Kidney epithelial cell (primary cell): ENCODE results near the gene IL20RA. TPM values are rescaled to one million over a fixed set of nuclear protein-coding genes. Genes with fewer than 3 reads are reported as not detected.

ENCODE experiments used
- DNase-seq: peaks from one replicate; pipeline ENCODE4 v3.0.0-alpha.2; 2010; ENCODE audit warnings: low read depth
- H3K27me3 ChIP-seq: 2 replicates; pipeline ENCODE4 v1.6.0; 2011; ENCODE audit warnings: low read length; ENCODE audit not compliant: control insufficient read depth, insufficient read depth
- H3K36me3 ChIP-seq: 2 replicates; pipeline ENCODE4 v1.5.1; 2011; ENCODE audit warnings: low read length; ENCODE audit not compliant: control insufficient read depth, insufficient read depth
- H3K4me3 ChIP-seq: 2 replicates; pipeline ENCODE4 v1.5.1; 2011; ENCODE audit warnings: low read depth, mild to moderate bottlenecking, control low read depth, low read length
- total RNA-seq: library from RNA; depleted of rRNA; stranded (reverse); fragments of >200 nt; gene quantifications from 2 replicates; pipeline ENCODE4 v1.2.3, GENCODE V29; 2015
- TF ChIP-seq, protein P1 (sequence below): IDR thresholded peaks from 2 replicates; pipeline ENCODE4 v1.5.1; 2011; ENCODE audit warnings: mild to moderate bottlenecking, moderate library complexity, low read length, control low read depth, inconsistent platforms; ENCODE audit not compliant: insufficient read depth, poor library complexity, severe bottlenecking

Gene IL20RA
- total RNA-seq, 1 donor from 2014 or later = 0.46 TPM

DNA sequence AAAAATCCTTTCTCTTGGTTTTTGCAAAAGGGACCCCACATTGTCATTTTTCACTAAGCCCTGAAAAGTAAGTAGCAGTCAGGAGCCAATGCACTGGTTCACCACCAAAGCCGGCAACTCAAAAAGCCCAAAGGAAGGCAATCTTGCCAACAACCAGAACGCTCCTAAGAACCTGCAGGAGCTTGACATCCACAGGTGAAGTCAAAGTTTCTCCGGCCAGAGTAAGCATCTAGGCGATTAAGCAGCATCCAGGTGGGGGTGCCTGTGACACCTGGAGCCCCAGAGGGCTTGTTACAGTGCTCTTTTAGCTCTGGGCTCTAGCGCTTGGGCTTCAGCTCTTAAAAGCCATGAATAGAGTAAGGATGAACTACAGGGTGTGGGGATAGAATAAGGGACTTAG is 86.6 kb downstream of the IL20RA start:
- Histone ChIP-seq H3K4me3 (no peak overlapping the region), H3K36me3 (no peaks in the 10 kb centered on the region), H3K27me3 (no peaks in the 10 kb centered on the region)
- no peak for DNase-seq
- TF ChIP-seq, protein P1, sequence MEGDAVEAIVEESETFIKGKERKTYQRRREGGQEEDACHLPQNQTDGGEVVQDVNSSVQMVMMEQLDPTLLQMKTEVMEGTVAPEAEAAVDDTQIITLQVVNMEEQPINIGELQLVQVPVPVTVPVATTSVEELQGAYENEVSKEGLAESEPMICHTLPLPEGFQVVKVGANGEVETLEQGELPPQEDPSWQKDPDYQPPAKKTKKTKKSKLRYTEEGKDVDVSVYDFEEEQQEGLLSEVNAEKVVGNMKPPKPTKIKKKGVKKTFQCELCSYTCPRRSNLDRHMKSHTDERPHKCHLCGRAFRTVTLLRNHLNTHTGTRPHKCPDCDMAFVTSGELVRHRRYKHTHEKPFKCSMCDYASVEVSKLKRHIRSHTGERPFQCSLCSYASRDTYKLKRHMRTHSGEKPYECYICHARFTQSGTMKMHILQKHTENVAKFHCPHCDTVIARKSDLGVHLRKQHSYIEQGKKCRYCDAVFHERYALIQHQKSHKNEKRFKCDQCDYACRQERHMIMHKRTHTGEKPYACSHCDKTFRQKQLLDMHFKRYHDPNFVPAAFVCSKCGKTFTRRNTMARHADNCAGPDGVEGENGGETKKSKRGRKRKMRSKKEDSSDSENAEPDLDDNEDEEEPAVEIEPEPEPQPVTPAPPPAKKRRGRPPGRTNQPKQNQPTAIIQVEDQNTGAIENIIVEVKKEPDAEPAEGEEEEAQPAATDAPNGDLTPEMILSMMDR = no peak

DNA sequence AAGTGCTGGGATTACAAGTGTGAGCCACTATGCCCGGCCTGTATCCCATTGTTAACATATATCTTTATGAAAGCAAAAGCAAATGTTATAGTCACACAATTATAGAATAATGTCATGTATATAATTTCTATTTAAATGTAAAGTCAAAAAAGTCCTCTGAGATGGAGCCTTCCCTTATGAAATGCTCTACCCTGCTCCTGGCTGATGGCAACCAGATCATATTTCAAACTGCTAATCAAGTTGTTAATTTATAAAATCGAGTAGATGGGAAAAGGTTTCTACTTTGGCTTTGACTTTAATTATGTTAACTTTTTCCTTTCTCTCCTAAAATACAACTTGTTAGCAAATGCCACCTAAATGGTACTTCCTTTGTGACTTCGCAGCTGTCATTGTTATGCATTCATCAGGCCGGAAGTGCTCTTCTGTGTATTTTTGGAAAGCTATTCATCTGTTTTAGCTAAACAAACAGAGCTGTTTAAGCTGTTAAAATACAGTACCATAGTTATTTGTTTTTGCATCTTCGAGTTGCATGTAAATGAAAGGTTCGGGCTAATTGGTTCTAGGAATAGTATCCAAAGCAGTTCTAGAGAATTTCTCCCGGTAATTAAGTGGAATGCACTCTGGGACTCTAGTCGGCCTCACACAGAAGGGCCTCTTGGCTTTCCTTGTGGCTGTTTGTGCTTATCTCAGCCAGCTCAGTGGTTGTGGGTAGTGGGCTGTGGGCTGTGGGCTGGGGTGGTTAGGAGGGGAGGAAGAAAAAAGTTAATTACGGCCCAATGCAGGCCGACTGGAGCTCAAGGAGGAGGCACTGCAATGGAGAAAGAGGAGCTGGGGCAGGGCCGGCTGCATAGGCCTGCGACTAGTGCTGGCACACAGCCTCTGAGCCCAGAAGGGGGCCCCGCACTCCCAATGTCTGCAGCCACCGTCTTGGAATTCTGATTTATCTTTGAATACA is 87.9 kb downstream of the IL20RA start:
- TF ChIP-seq, protein P1 = no peak
- DNase-seq = no peak
- Histone ChIP-seq H3K4me3 (no peak overlapping the region), H3K36me3 (no peaks in the 10 kb centered on the region), H3K27me3 (no peaks in the 10 kb centered on the region)

DNA sequence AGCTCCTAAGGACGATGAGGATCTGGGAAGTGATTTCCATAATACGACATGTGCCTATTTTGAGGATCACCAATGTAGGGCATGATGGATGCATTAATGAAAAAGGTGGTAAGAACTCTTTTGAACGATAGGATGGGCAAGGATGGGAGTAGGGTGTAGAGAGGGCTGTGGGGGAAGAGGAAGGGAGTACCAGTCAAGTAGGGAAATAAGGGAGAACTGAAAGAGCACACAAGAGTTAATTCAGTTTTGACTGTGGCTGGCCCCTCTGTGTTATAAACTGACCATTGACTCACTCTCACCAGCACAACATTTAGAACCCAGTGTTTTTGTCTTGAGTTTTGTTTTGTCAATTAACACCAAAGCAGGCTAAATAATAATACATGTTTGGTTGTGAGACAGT is 89.6 kb downstream of the IL20RA start:
- TF ChIP-seq, protein P1 = no peak
- Histone ChIP-seq H3K4me3 (no peak overlapping the region), H3K27me3 (no peaks in the 10 kb centered on the region), H3K36me3 (no peaks in the 10 kb centered on the region)
- DNase-seq = no peak

DNA sequence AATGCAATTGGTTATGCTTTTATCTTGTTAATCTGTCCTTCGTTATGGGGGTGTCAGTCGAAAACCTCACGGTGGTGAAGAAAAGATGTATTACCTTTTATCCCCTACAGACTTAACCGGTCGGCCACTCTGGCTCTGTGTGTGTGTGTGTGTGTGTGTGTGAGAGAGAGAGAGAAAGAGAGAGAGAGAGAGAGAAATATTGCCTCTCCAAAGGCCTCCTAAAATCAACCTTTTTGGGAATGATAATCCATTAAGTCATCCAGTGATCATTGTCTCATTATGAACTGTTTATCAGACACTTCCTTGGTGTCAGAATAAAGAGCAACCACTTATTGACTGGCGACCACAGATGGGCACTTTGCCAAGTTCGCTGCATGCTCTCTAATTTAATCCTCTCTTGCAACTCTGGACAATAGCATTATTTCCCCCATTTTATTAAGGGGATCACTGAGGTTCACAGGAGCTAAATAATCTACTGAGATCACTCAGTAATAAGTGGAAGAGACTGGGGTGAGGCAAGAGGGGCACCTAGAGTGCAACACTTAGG is 92.0 kb downstream of the IL20RA start:
- Histone ChIP-seq H3K4me3 (no peak overlapping the region), H3K27me3 (no peaks in the 10 kb centered on the region), H3K36me3 (no peaks in the 10 kb centered on the region)
- DNase-seq = no peak
- TF ChIP-seq, protein P1 = no peak

DNA sequence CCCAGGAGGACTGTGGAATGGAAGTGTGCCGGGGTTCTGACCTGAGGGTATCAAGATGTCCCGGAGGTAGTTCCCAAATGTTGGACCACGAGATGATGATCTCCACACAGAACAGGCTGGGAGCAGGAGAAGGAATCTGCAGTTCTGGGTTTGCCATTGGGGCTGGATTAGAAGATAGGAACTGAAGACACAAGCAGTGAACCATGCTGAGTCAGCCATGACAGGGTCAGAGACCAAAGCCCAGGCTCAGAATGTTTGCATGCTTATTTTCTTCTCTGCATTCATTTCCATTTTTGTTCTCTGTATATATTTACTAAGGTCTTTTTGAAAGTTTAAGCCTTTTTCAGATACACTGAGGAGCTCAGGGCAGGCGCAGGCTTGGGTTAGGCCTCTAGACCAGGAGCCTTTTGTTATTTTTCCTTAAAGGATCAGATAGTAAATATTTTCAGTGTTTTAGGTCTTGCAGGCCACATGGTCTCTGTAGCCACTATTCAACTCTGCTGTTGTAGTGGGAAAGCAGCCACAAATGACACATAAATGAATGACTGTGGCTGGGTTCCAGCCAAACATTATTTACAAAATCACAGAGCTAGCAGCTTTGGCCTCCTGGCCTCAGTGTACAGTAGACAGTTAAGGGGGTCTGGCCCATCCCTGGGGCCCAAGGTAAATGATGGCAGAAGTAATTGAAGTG is 94.2 kb downstream of the IL20RA start:
- TF ChIP-seq, protein P1 = no peak
- Histone ChIP-seq H3K4me3 (no peak overlapping the region), H3K27me3 (no peaks in the 10 kb centered on the region), H3K36me3 (no peaks in the 10 kb centered on the region)
- no peak for DNase-seq

Other genes starting within 250 kb of the IL20RA start
- 11.9 and 17.8 TPM in 2 replicates for gene PEX7, start 222.4 kb downstream of the IL20RA start, total RNA-seq
- not detected in 2 replicates for gene SLC35D3, start 122.7 kb downstream of the IL20RA start, total RNA-seq
- not detected in 2 replicates for gene IL22RA2, start 128.7 kb upstream of the IL20RA start, total RNA-seq
- gene IFNGR1, start 174.4 kb upstream of the IL20RA start, total RNA-seq = 52.6 and 55.6 TPM in 2 replicates